Neural cell (in vitro differentiated cells): ENCODE data around the gene YPEL4. TPM values are rescaled to one million over a fixed set of nuclear protein-coding genes. Genes with fewer than 3 reads are reported as not detected.

Source experiments
- H2AFZ ChIP-seq: fragments of 200-600, 300-800 bp; sonication (generic), shearing (Covaris generic); 2 replicates; pipeline ENCODE4 v1.6.0; 2014; ENCODE audit warnings: low read depth, mild to moderate bottlenecking, antibody characterized with exemption, low read length, moderate library complexity
- H3F3A ChIP-seq: fragments of 200-600 bp; shearing (Covaris generic); 2 replicates; pipeline ENCODE4 v1.6.1; 2016; ENCODE audit warnings: mild to moderate bottlenecking, moderate library complexity, mixed read lengths, antibody characterized with exemption, low read length; ENCODE audit not compliant: insufficient read depth, poor library complexity, severe bottlenecking
- H3K27ac ChIP-seq: fragments of 200-600, 300-800 bp; sonication (generic), shearing (Covaris generic); 2 replicates; pipeline ENCODE4 v1.5.1; 2014; ENCODE audit warnings: mild to moderate bottlenecking, low read length, moderate library complexity
- H3K27me3 ChIP-seq: fragments of 300-800, 200-600 bp; sonication (generic), shearing (Covaris generic); 2 replicates; pipeline ENCODE4 v1.6.0; 2014; ENCODE audit warnings: mild to moderate bottlenecking, low read depth, low read length, moderate library complexity; ENCODE audit not compliant: insufficient read depth
- H3K36me3 ChIP-seq: fragments of 300-800, 200-600 bp; sonication (generic), shearing (Covaris generic); 2 replicates; pipeline ENCODE4 v1.5.1; 2014; ENCODE audit warnings: mild to moderate bottlenecking, antibody characterized with exemption, low read length, moderate library complexity; ENCODE audit not compliant: insufficient read depth
- H3K4me2 ChIP-seq: fragments of 300-800, 200-600 bp; sonication (generic), shearing (Covaris generic); 2 replicates; pipeline ENCODE4 v1.6.0; 2014; ENCODE audit warnings: mild to moderate bottlenecking, low read length
- H3K4me3 ChIP-seq: fragments of 300-800, 200-600 bp; sonication (generic), shearing (Covaris generic); 2 replicates; pipeline ENCODE4 v1.5.1; 2014; ENCODE audit warnings: mild to moderate bottlenecking, low read length, moderate library complexity
- H3K79me2 ChIP-seq: fragments of 200-600 bp; shearing (Covaris generic); replicated peaks from 2 replicates; pipeline ENCODE4 v1.6.0; 2014; ENCODE audit warnings: mild to moderate bottlenecking, low read length, moderate library complexity; ENCODE audit not compliant: insufficient read depth
- H3K9ac ChIP-seq: fragments of 300-800, 200-600 bp; sonication (generic), shearing (Covaris generic); 2 replicates; pipeline ENCODE4 v1.6.1; 2016; ENCODE audit warnings: mild to moderate bottlenecking, low read length, mixed read lengths
- H3K9me2 ChIP-seq: fragments of 200-600 bp; shearing (Covaris generic); 2 replicates; pipeline ENCODE4 v1.6.1; 2016; ENCODE audit warnings: mild to moderate bottlenecking, low read length, mixed read lengths; ENCODE audit not compliant: insufficient read depth
- H3K9me3 ChIP-seq: fragments of 200-600, 300-800 bp; sonication (generic), shearing (Covaris generic); 2 replicates; pipeline ENCODE4 v1.6.1; 2016; ENCODE audit warnings: mild to moderate bottlenecking, mixed run types, low read length, moderate library complexity, mixed read lengths
- H4K20me1 ChIP-seq: fragments of 200-600 bp; shearing (Covaris generic); 2 replicates; pipeline ENCODE4 v1.6.1; 2016; ENCODE audit warnings: mild to moderate bottlenecking, mixed run types; ENCODE audit not compliant: insufficient read depth
- CTCF ChIP-seq: fragments of 450-650 bp; IDR thresholded peaks from 2 replicates; pipeline ENCODE4 v1.5.1; 2014; ENCODE audit warnings: antibody characterized with exemption, mild to moderate bottlenecking, moderate library complexity; ENCODE audit not compliant: poor library complexity, severe bottlenecking
- EP300 ChIP-seq: fragments of 450-650 bp; conservative IDR thresholded peaks from 2 replicates; pipeline ENCODE4 v1.6.1; 2014; ENCODE audit warnings: antibody characterized with exemption, mild to moderate bottlenecking, moderate library complexity; ENCODE audit not compliant: poor library complexity, severe bottlenecking
- EZH2 ChIP-seq: fragments of 200-600, 300-800 bp; shearing (Covaris generic), sonication (generic); IDR thresholded peaks from 2 replicates; pipeline ENCODE4 v1.6.1; 2014; ENCODE audit warnings: antibody characterized with exemption, low read length, borderline replicate concordance, mild to moderate bottlenecking; ENCODE audit not compliant: insufficient read depth, poor library complexity, severe bottlenecking
- MXI1 ChIP-seq: fragments of 450-650 bp; conservative IDR thresholded peaks from 2 replicates; pipeline ENCODE4 v1.6.1; 2014; ENCODE audit warnings: antibody characterized with exemption, mild to moderate bottlenecking; ENCODE audit not compliant: poor library complexity, severe bottlenecking
- POLR2AphosphoS5 ChIP-seq: IDR thresholded peaks from 2 replicates; pipeline ENCODE4 v1.6.1; 2012
- RAD21 ChIP-seq: fragments of 450-650 bp; conservative IDR thresholded peaks from 2 replicates; pipeline ENCODE4 v1.6.1; 2014; ENCODE audit warnings: antibody characterized with exemption, mild to moderate bottlenecking, moderate library complexity
- REST ChIP-seq: IDR thresholded peaks from 2 replicates; pipeline ENCODE4 v1.6.1; 2012; ENCODE audit warnings: borderline replicate concordance
- SMC3 ChIP-seq: fragments of 450-650 bp; conservative IDR thresholded peaks from 2 replicates; pipeline ENCODE4 v1.6.1; 2014; ENCODE audit warnings: antibody characterized with exemption, mild to moderate bottlenecking, moderate library complexity; ENCODE audit not compliant: poor library complexity
- TAF1 ChIP-seq: IDR thresholded peaks from 2 replicates; pipeline ENCODE4 v1.6.1; 2012; ENCODE audit warnings: low read depth
- polyA plus RNA-seq: library from polyadenylated mRNA; depleted of rRNA; stranded (reverse); fragments of >200 nt; gene quantifications from 2 replicates; pipeline ENCODE4 v1.2.3, GENCODE V29; 2014

The YPEL4 gene
- polyA plus RNA-seq, 1 donor from 2014 or later: 18.4 TPM

DNA sequence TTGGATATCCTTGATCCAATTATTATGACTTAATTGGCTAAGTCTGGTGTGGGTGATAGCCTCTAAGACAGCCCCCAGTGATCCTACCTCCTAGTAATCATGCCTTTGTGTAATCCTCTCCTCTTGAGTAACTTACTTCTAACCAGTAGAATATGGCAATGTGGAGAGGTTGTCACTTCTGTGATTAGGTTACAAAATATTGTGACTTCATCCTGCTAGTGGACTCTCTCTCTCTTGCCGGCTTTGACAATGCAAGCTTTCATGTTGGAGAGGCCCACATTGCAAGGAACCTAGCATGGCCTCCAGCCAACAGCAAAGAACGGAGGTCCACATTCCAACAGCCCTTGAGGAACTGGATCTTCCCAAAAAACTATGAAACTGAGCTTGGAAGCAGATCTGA is 19.5 kb downstream of the YPEL4 start:
- TF ChIP-seq CTCF (no peak), POLR2AphosphoS5 (no peak), EZH2 (no peak), RAD21 (no peak), MXI1 (no peak), REST (no peak), SMC3 (no peak), EP300 (no peak), TAF1 (no peak)
- H3K27ac ChIP-seq: no peak overlapping the region
- H3K9ac ChIP-seq: no peak overlapping the region
- no peaks in the 10 kb centered on the region for H3K79me2 ChIP-seq
- no peaks in the 10 kb centered on the region for H3F3A ChIP-seq
- H3K4me3 ChIP-seq: no peak overlapping the region
- H4K20me1 ChIP-seq: no peaks in the 10 kb centered on the region
- H3K27me3 ChIP-seq: no peaks in the 10 kb centered on the region
- H3K4me2 ChIP-seq: no peak overlapping the region
- no peaks in the 10 kb centered on the region for H3K36me3 ChIP-seq
- no peaks in the 10 kb centered on the region for H3K9me3 ChIP-seq
- no peaks in the 10 kb centered on the region for H3K9me2 ChIP-seq
- H2AFZ ChIP-seq: no peak overlapping the region

- H3K9me3 ChIP-seq: no peaks in the 10 kb centered on the region
- H3K4me3 ChIP-seq: no peak overlapping the region
- no peaks in the 10 kb centered on the region for H3K79me2 ChIP-seq
- no peaks in the 10 kb centered on the region for H3K9me2 ChIP-seq
- no peaks in the 10 kb centered on the region for H3K36me3 ChIP-seq
- no peak overlapping the region for H3K27ac ChIP-seq
- TF ChIP-seq REST (no peak), TAF1 (no peak), MXI1 (no peak), CTCF (no peak), EZH2 (no peak), POLR2AphosphoS5 (no peak), RAD21 (no peak), EP300 (no peak), SMC3 (no peak)
- H4K20me1 ChIP-seq: no peaks in the 10 kb centered on the region
- no peaks in the 10 kb centered on the region for H3K27me3 ChIP-seq
- no peaks in the 10 kb centered on the region for H3F3A ChIP-seq
- H2AFZ ChIP-seq: no peak overlapping the region
- no peak overlapping the region for H3K4me2 ChIP-seq
- H3K9ac ChIP-seq: no peak overlapping the region
These were observed 22.8 kb downstream of the YPEL4 start for GRCh38 chr11:57626895-57627294.
